Heart left ventricle (tissue), 16 donors: ENCODE measurements around the gene MBD3. TPM values are rescaled to one million over a fixed set of nuclear protein-coding genes. Genes with fewer than 3 reads are reported as not detected.

Experiments
- ATAC-seq, 4 donors: fragments of 200-7000 bp; cut with Tn5 transposase; one replicate each; pipeline ENCODE4 v1.9.1; 2020 to 2022; ENCODE audit warnings: moderate library complexity in 4 of 4, mild to moderate bottlenecking in 3 of 4, moderate number of reproducible peaks in 1 of 4
- DNase-seq, 5 donors: peaks; one replicate each; pipeline ENCODE4 v3.0.0-alpha.2; 2020
- H3K27ac ChIP-seq, 12 donors: fragments of 200-600 bp; sonication (generic) in 4 of 12; one replicate each; pipeline versions ENCODE4 v1.5.0 to v1.8.0; 2016 to 2022; ENCODE audit warnings: mild to moderate bottlenecking in 2 of 12
- H3K27me3 ChIP-seq, 9 donors: fragments of 200-600 bp; sonication (generic) in 2 of 9; one replicate each; pipeline versions ENCODE4 v1.5.1 to v1.8.0; 2016 to 2022; ENCODE audit warnings: mild to moderate bottlenecking in 3 of 9
- H3K36me3 ChIP-seq, 9 donors: fragments of 200-600 bp; sonication (generic) in 2 of 9; one replicate each; pipeline versions ENCODE4 v1.5.0 to v1.8.0; 2018 to 2022; ENCODE audit warnings: mild to moderate bottlenecking in 2 of 9
- H3K4me1 ChIP-seq, 12 donors: fragments of 200-600 bp; sonication (generic) in 4 of 12; one replicate each; pipeline versions ENCODE4 v1.5.0 to v1.8.0; 2016 to 2022; ENCODE audit warnings: mild to moderate bottlenecking in 3 of 12
- H3K4me3 ChIP-seq, 12 donors: fragments of 200-600 bp; sonication (generic) in 4 of 12; one replicate each; pipeline versions ENCODE4 v1.5.0 to v1.8.0; 2017 to 2022; ENCODE audit warnings: mild to moderate bottlenecking in 9 of 12, moderate library complexity in 4 of 12
- H3K9me3 ChIP-seq, 12 donors: fragments of 200-600 bp; sonication (generic) in 4 of 12; one replicate each; pipeline versions ENCODE4 v1.5.0 to v1.8.0; 2016 to 2022; ENCODE audit warnings: mild to moderate bottlenecking in 1 of 12
- POLR2A ChIP-seq, 2 donors: fragments of 450-650 bp; IDR thresholded peaks; one replicate each; pipeline ENCODE4 v1.6.1; 2017; ENCODE audit warnings: antibody characterized with exemption in 2 of 2, mild to moderate bottlenecking in 2 of 2, moderate library complexity in 2 of 2
- WGBS, 4 donors: extraction: QIAGEN DNeasy Blood & Tissue Kit in 2 of 4; methylation state at CpG; one replicate each; pipeline versions ENCODE4 v1.1.5 to v1.1.7; 2013 to 2018; 5-methylcytosine and 5-hydroxymethylcytosine counted together
- intact Hi-C, 10 donors: fragments of 100-400 bp; cut with DNase I; formaldehyde crosslinking; loops; one replicate each; pipeline versions ENCODE4 v1.11.1 to v1.14.2; 2022
- polyA plus RNA-seq, 2 donors: library from polyadenylated mRNA; stranded (reverse); fragments of 200-250 nt; gene quantifications; one replicate each; pipeline ENCODE4 v1.2.3, GENCODE V29; 2013
- total RNA-seq, 9 donors: library from RNA; depleted of rRNA in 2 of 9; stranded (reverse); fragments of >200 nt in 2 of 9; fragmentation: NEBNext Ultra II Directional in 3 of 9; extraction: Animal tissue kit (Norgen Biotek cat#: 25700) in 3 of 9; gene quantifications; one replicate each; pipeline versions ENCODE4 v1.1.0 to v1.2.4, GENCODE V29; 2016 to 2023
- TF ChIP-seq, protein P1 (sequence below), 12 donors: fragments of 200-600 bp; sonication (generic) in 4 of 12; IDR thresholded peaks; one replicate each; pipeline versions ENCODE4 v1.5.0 to v1.8.0; 2018 to 2022; ENCODE audit warnings: antibody characterized with exemption in 12 of 12, mild to moderate bottlenecking in 5 of 12
- donor health status: ischemic (EF 13 %, LVEDD 7.1; RV severe dilation, severe dysfunction).
- donor health status: healthy with polysubstance abuse.
- donor health status: DM: no; HTN: yes; CAD: no.
- donor health status: DM: no; HTN: no; CAD: no.
- donor health status: ischemic (EF 25% LVEDD 6.9; RV normal size, moderate dysfunction).
- donor health status: ischemic (EF 25% LVEDD 5.7; RV mildly dilated, moderate dysfunction).
- donor health status: healthy.
- donor health status: DM: yes; HTN: yes; CAD: no.
- donor health status: ischemic (EF 35%, LVEDD 5.7; RV mildly dilated, moderate dysfunction).
- donor health status: nonischemic (EF 11% LVEDD 7.7; RV severe dilation, severe dysfunction).
- donor health status: DM: yes; HTN: yes; CAD: no.
- donor health status: PGD.
- donor health status: ischemic (EF 29% LVEDD 5.4; RV normal size, mild dysfunction).
- donor health status: nonischemic (EF 23%, LVEDD 6.1; RV moderate dilation, normal function).

The MBD3 gene
- total and polyA plus RNA-seq, 11 donors = 38.6 to 146 (median 72.8) TPM

DNA sequence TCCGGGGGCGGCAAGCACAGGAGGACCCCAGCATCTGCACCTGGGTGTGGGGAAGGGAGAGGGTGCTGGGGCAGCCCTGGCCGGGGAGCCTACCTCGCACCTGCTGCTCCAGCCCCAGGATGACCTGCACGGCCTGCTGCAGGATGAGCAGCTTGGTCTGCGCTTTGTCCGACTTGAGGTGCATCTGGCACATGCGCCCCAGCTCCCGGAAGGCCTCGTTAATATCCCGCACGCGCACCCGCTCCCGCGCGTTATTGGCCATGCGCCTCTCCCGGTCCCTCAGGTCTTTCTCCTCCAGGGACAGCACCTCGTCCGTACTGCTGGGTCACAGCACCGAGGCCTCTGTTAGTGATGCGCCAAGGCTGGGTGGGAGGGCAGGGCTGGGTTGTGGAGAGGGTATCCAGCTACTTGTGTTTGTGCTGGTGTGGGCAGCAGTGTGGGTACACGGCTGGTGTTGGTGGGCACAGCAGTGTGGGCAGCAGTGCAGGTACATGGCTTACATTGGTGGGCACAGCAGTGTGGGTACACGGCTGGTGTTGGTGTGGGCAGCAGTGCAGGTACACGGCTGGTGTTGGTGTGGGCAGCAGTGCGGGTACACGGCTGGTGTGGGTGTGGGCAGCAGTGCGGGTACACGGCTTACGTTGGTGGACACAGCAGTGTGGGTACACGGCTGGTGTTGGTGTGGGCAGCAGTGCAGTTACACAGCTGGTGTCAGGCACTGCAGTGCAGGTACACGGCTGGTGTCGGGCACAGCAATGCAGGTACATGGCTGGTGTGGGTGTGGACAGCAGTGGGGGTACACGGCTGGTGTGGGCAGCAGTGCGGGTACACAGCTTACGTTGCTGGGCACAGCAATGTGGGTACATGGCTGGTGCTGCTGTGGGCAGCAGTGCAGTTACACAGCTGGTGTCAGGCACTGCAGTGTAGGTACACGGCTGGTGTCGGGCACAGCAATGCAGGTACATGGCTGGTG, 19.7 kb upstream of the MBD3 start:
- intact Hi-C loops = loop anchor here in 1 of 10 donors (5.0 kb wide), 1 partner anchor 45 kb away; no protein-coding TSS in a partner anchor
- no peak for ATAC-seq
- Histone ChIP-seq H3K9me3 (no peaks in the 10 kb centered on the region), H3K27ac (no peak overlapping the region), H3K27me3 (no peaks in the 10 kb centered on the region), H3K36me3 (peaks cover 0 to 63% (median 46%) of the 10 kb centered on the region in 9 donors), H3K4me1 (peaks cover 0 to 12% (median 6%) of the 10 kb centered on the region in 12 donors), H3K4me3 (no peak overlapping the region)
- no peak for TF ChIP-seq POLR2A (IDR thresholded peaks at IDR 0.05)
- TF ChIP-seq, protein P1, sequence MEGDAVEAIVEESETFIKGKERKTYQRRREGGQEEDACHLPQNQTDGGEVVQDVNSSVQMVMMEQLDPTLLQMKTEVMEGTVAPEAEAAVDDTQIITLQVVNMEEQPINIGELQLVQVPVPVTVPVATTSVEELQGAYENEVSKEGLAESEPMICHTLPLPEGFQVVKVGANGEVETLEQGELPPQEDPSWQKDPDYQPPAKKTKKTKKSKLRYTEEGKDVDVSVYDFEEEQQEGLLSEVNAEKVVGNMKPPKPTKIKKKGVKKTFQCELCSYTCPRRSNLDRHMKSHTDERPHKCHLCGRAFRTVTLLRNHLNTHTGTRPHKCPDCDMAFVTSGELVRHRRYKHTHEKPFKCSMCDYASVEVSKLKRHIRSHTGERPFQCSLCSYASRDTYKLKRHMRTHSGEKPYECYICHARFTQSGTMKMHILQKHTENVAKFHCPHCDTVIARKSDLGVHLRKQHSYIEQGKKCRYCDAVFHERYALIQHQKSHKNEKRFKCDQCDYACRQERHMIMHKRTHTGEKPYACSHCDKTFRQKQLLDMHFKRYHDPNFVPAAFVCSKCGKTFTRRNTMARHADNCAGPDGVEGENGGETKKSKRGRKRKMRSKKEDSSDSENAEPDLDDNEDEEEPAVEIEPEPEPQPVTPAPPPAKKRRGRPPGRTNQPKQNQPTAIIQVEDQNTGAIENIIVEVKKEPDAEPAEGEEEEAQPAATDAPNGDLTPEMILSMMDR (IDR thresholded peaks at IDR 0.05) = no peak
- DNase-seq = no peak
- 94 to 95% (median 95%) methylated on average over 32 to 39 of the region's 39 CpGs for WGBS, 4 donors

DNA sequence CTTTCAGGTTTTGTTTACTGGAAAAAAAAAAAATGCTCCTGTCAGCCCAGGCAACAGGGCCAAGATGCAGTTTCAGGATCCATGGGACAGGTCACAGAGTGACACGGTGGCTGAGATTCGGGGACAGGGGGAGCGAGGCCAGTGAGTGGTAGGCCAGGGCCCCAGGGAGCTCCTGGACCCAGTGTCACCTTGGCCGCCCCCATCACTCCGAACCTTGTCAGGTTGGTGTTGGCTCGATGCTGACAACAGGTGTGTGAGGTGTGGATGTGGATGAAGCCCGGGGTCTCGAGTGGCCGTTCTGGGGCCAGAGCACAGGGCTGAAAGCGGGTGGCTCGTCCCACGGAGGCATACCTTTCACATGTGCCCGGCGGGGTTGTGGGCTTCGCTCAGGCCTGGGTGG, 18.7 kb upstream of the MBD3 start:
- Histone ChIP-seq H3K27me3 (no peaks in the 10 kb centered on the region), H3K4me3 (no peak overlapping the region), H3K9me3 (no peaks in the 10 kb centered on the region), H3K4me1 (peaks cover 0 to 14% (median 4%) of the 10 kb centered on the region in 12 donors), H3K36me3 (peaks cover 0 to 57% (median 45%) of the 10 kb centered on the region in 9 donors), H3K27ac (no peak overlapping the region)
- no peak for TF ChIP-seq POLR2A (IDR thresholded peaks at IDR 0.05)
- TF ChIP-seq, protein P1 (IDR thresholded peaks at IDR 0.05) = no peak
- ATAC-seq = no peak
- DNase-seq = no peak
- 89 to 96% (median 93%) methylated on average over 9 to 15 of the region's 15 CpGs for WGBS, 4 donors
- intact Hi-C loops = loop anchor here in 1 of 10 donors (5.0 kb wide), 1 partner anchor 46 kb away; no protein-coding TSS in a partner anchor

- no peaks in the 10 kb centered on the region for H3K27me3 ChIP-seq
- DNase-seq (no peak), ATAC-seq (no peak)
- H3K4me3 ChIP-seq = no peak overlapping the region
- intact Hi-C loops = loop anchor here in 1 of 10 donors (5.0 kb wide), 1 partner anchor 47 kb away; no protein-coding TSS in a partner anchor
- no peak overlapping the region for H3K27ac ChIP-seq
- TF ChIP-seq POLR2A (IDR thresholded peaks at IDR 0.05) = no peak
- TF ChIP-seq, protein P1 (IDR thresholded peaks at IDR 0.05) = no peak
- H3K4me1 ChIP-seq = peaks cover 0 to 20% (median 8%) of the 10 kb centered on the region in 12 donors
- 81 to 89% (median 85%) methylated on average over 8 to 11 of the region's 11 CpGs for WGBS, 4 donors
- peaks cover 0 to 53% (median 41%) of the 10 kb centered on the region in 9 donors for H3K36me3 ChIP-seq
- H3K9me3 ChIP-seq = no peaks in the 10 kb centered on the region
These were observed 17.9 kb upstream of the MBD3 start for GRCh38 chr19:1610579-1610978.
